NB4 (cell line): ENCODE measurements around the gene BTAF1.
"Not testable (repeated sequence)": the region's sequence is repeated elsewhere in the genome, so short reads cannot be mapped to it uniquely, and the experiment has no call there.

Source experiments
- DNase-seq: peaks from one replicate; pipeline ENCODE4 v3.0.0; 2010; ENCODE audit warnings: low read depth
- H3K4me3 ChIP-seq: one replicate; pipeline ENCODE4 v1.5.1; 2011; ENCODE audit warnings: mild to moderate bottlenecking, low read depth, low read length, moderate library complexity
- MYC ChIP-seq: IDR thresholded peaks from 2 replicates; pipeline ENCODE4 v1.6.1; 2011; ENCODE audit warnings: low read depth, low read length
- POLR2A ChIP-seq: IDR thresholded peaks from 2 replicates; pipeline ENCODE4 v1.6.1; 2011; ENCODE audit warnings: mild to moderate bottlenecking; ENCODE audit not compliant: insufficient read length; ENCODE audit errors: extremely low read depth
- TF ChIP-seq, protein P1 (sequence below): IDR thresholded peaks from 2 replicates; pipeline ENCODE4 v1.6.1; 2011; ENCODE audit warnings: low read depth, low read length
- TF ChIP-seq, protein P2 (sequence below): IDR thresholded peaks from one replicate; pipeline ENCODE4 v1.5.1; 2012; ENCODE audit warnings: low read depth, low read length

The BTAF1 gene

GRCh38 chr10:92027141-92027540, 103.6 kb downstream of the BTAF1 start:
- TF ChIP-seq, protein P1, sequence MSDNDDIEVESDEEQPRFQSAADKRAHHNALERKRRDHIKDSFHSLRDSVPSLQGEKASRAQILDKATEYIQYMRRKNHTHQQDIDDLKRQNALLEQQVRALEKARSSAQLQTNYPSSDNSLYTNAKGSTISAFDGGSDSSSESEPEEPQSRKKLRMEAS = no peak
- TF ChIP-seq MYC (no peak), POLR2A (no peak)
- TF ChIP-seq, protein P2, sequence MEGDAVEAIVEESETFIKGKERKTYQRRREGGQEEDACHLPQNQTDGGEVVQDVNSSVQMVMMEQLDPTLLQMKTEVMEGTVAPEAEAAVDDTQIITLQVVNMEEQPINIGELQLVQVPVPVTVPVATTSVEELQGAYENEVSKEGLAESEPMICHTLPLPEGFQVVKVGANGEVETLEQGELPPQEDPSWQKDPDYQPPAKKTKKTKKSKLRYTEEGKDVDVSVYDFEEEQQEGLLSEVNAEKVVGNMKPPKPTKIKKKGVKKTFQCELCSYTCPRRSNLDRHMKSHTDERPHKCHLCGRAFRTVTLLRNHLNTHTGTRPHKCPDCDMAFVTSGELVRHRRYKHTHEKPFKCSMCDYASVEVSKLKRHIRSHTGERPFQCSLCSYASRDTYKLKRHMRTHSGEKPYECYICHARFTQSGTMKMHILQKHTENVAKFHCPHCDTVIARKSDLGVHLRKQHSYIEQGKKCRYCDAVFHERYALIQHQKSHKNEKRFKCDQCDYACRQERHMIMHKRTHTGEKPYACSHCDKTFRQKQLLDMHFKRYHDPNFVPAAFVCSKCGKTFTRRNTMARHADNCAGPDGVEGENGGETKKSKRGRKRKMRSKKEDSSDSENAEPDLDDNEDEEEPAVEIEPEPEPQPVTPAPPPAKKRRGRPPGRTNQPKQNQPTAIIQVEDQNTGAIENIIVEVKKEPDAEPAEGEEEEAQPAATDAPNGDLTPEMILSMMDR = no peak
- DNase-seq = no peak
- no peak overlapping the region for H3K4me3 ChIP-seq

DNA sequence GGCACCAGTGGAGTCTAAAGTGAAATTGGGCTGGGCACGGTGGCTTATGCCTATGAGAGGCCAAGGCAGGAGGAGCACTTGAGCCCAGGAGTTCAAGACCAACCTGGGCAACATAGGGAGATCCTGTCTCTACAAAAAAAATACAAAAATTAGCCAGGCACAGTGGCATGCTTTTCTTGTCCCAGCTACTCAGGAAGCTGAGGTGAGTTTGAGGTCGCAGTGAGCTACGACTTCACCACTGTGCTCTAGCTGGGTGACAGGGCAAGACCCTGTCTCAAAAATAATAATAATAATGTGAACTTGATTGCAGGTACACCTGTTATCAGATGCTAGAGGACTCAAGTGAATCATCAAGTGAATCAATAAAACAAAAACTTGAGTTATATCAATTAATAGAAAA, 108.0 kb downstream of the BTAF1 start:
- TF ChIP-seq POLR2A = no peak
- TF ChIP-seq MYC = no peak
- TF ChIP-seq, protein P2 = no peak
- TF ChIP-seq, protein P1 = no peak
- no peak for DNase-seq
- H3K4me3 ChIP-seq = no peak overlapping the region

DNA sequence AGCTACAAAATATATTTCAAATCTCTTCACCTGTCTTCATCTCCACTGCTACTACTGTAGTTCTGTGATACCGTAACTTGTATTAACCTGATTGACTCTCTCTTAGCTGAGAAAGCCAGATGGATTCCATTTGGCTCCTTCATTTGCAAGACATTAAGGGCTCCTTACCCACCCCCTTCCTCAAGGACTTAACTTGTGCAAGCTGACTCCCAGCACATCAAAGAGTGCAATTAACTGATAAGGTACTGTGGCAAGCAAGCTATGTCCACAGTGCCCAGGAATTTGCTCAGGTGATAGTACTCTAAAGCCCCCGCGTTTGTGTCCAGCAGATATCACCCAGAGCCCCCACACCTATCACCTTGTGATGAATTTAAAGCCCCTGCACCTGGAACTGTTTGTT, 109.5 kb downstream of the BTAF1 start:
- not testable (repeated sequence) for H3K4me3 ChIP-seq, DNase-seq

- H3K4me3 ChIP-seq = no peak overlapping the region
- TF ChIP-seq POLR2A (no peak), MYC (no peak)
- TF ChIP-seq, protein P2 = no peak
- TF ChIP-seq, protein P1 = no peak
- no peak for DNase-seq
These were observed 115.4 kb downstream of the BTAF1 start for GRCh38 chr10:92038949-92039348.

DNA sequence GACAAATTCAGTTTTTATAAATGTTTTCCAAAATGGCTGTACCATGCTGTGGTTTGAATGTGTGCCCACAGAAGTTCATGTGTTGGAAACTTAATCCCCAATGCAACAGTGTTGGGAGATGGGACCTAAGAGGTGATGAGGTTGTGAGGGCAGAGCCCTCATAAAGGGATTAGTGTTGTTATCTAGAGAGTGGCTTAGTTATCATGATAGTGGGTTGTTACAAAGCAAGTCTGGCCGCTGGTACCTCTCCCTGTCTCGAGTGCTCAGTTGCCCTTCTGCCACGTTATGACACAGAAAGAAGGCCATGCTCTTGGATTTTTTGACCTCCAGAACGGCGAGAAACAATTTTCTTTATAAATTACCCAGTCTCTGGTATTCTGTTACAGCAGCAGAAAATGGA, 119.0 kb downstream of the BTAF1 start:
- no peak overlapping the region for H3K4me3 ChIP-seq
- TF ChIP-seq, protein P2 = no peak
- TF ChIP-seq, protein P1 = no peak
- TF ChIP-seq MYC (no peak), POLR2A (no peak)
- DNase-seq = no peak

DNA sequence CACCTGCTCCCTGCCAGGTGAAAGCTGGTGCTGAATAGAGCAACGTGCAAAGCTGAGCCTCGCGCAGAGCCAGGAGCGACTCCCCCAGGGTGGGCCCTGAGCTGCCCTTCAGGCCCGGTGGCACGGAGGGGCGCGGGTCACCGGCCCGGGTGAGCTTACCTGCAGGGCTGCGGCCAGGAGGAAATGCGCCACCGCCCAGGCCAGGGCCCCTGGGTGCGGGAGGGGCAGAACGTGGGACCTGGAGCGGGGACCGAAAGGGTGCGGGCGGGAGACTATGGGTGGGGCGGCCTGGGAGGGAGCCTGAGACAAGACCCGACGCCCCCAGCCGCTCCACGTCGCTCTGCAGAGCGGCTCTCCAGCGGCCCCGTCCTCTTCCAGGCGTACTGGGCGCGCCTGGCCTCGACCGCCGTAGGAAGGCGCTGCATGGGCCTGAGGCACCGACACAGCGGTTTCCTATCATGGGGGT, 122.1 kb downstream of the BTAF1 start:
- no peak for DNase-seq
- H3K4me3 ChIP-seq = no peak overlapping the region
- TF ChIP-seq MYC (no peak), POLR2A (no peak)
- TF ChIP-seq, protein P1 = no peak
- TF ChIP-seq, protein P2 = no peak
